Activated CD8-positive, alpha-beta memory T cell treated with anti-CD3 and anti-CD28 coated beads, Interleukin-2, amount 50 U/mL, for 24 hours (primary cell): ENCODE data around the gene SCTR.
"Not testable (repeated sequence)": the region's sequence is repeated elsewhere in the genome, so short reads cannot be mapped to it uniquely, and the experiment has no call there.

Experiments used
- DNase-seq: peaks from one replicate; pipeline ENCODE4 v3.0.0-alpha.2; 2020; ENCODE audit errors: extremely low read depth

The SCTR gene

DNA sequence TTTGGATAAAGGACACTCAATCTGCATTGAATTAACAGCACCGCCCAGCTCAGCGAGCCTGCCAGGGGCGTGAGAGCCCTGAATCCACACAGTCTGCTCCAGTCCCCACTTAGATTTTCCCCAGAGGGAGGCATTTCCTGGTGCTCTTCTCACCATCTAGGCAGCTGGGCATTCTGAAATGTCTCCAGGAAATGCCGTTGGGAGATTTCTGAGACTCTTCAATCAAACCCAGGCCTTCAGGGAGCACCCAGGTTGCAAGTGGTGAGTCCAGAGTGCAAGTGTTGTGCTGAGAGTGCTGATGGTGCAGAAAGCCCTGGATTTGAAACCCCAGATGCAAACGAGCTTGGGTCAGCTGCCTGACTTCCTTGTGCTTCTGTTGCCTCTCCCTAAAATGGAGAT, 116.1 kb downstream of the SCTR start:
- no peak for DNase-seq

DNA sequence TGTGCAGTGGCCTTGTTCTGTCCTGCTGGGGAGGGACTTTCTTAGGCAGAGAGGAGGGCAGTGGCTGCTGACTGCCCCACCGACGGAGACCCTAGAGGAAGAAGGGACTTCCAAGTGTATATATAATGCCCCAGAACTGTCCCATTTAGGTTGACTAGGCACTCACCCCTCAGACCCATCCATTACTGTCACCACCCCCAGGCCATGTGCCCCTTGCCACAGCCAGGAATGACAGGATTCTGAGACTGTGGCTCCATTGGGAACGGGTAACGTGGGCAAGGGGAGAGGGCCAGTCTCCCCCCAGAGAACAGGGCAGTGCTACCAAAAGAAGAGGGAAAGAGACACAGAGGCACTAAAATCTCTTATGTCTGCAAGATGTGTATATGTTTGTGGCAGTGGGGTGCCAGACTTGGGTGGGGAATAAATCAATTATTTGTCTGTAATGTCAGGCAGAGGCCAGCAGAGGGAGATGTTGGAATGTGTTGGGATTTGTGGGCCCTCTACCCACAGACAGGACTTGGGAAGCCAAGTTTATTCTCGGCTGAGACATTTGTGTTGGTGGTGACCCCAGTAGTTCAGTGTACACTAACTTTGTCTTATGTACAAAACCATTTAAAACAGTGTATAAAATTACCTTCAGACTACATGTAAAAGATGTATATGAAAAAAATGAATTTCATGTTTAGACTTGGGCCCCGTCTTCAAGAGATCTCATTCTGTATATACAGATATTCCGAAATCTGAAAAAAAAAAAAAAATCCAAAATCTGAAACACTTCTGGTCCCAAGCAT, 116.7 kb downstream of the SCTR start:
- no peak for DNase-seq

DNA sequence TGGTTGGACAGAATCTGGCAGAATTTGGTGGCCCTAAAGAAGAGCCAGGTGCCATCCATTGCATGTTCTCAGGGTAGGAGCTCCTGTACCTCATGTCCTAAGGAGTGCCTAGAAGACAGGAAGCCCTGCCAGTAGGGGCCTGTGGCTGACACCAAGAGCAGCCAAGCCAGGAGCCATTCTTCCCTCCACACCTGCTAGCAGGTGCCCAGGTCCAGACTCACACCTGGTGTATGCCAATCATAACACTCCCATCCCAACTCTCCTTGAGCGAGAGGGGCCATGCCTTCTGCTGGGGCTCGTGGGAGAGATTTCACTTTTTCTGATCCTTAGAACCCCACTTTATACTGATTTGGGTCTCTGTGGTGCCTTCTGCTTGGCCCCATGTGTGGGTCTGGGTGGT, 119.1 kb downstream of the SCTR start:
- no peak for DNase-seq

DNA sequence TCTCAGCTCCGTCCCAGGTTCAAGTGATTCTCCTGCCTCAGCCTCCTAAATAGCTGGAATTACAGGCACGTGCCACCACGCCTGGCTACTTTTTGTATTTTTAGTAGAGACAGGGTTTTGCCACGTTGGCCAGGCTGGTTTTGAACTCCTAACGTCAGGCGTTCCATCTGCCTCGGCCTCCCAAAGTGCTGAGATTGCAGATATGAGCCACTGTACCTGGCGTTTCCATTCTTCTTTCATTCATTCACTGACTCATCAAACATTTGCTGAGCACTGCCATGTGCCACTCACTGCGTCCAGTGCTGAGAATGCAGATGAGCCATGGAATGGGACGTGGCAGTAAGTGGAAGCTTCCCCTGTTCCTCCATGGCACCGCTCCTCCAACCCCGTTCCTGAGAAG, 120.7 kb downstream of the SCTR start:
- DNase-seq, result not testable (repeated sequence)

DNA sequence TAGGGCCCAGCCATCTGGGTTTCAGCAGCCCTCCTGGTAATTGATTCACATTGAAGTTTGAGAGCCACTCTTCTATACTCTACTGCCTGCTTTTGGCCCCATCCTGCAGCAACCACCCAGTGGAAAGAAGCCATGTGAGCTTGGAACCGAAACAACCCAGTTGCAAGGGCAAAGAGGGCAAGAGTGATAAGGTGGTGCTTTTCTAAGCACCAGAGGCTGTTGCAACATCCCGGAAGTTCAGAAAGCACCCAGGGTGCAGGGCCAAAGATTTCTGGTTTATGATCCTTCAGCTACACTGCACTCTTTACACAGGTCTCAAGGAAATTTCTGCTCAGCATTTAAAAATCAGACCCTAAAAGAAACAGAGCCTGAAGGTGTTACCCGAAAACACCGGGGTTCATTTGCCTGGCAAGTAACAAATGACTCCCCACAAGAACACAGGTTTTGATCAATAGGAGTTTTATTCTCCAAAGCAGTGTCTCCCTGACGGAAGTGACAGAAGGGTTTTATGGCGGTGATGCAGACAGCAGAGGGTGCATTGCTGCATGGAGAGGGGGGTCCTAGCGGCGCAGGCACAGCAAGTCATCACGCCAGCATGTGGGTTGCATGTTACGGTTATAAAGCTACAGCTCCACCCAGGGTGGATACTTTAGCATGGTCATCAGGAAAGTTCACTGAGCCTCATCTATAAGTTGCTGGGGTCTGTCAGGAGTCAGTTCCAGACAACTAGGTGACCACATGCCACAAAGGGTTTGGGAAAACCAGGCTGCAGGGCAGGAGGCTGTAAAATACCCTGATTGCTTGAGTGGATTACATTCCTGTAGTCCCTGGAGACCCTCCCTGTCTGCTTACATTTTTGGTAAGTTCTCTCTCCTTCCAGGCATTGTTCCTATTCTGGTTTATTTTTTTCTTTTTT, 121.4 kb downstream of the SCTR start:
- DNase-seq, result no peak

DNA sequence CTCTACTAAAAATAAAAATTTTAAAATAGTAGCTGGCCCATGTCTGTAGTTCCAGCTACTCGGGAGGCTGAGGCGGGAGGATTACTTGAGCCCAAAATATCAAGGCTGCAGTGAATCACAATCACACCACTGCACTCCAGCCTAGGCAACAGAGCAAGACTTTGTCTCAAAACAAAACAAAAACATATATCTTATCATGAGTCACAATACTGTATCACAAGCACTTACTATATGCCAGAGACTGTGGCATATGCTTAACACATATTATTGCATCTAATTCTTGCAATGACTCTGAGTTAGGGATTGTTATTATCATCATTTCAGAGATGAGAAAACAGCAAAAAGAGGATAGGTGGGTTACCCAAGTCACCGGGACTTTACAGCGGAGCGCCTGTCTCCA, 122.2 kb downstream of the SCTR start:
- DNase-seq, result no peak

DNA sequence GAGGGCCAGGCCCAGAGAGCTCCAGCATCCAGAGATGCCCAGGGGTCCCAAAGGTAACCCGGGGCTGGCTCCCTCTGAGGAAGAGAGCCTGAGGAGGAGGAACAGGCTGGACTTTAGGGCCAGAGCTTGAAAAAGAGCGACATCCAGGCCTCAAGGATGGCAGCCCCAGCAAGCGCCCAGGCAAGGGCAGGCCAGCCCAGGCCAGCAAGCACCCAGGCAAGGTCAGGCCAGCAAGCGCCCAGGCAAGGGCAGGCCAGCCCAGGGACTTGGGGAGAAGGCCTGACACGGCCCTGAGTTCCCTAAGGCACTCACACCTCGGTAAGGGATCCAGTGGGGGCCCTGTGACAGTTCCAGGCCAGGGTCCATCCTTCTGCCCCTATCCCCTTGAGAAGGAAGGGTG, 127.1 kb downstream of the SCTR start:
- no peak for DNase-seq

DNA sequence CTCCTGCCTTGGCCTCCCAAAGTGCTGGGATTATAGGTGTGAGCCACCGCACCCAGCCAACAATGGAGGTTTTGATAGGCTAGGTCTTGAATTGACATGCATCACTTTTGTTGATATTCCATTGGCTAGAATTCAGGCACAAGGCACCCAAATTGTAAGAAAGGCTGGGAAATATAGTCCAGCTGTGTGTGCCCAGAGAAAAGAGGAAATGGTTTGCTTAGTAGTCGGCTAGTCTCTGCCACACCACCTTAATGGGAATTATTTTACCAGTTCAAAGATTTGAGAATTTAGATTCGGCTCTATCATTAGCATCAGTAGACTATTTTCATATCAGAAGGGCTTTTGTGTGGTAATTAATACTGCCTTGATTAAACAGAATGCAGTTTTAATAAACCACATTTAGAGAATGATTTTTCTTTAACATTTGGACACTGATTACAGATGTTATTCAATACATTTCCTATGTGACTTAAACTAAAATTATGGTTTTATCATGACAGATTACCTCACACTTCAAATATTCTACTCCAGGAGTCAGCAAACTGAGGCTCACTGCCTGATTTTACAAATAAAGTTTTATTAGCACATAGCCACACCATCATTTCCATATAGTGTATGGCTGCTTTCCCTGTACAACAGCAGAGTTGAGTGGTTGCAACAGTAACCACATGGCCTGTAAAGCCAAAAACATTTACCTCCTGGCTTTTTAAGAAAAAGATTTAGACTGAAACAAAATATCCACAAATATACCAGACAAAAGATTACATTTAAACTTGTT, 130.1 kb downstream of the SCTR start:
- DNase-seq, result no peak
